H1 (cell line): Measurements from ENCODE around the gene CDK8. TPM values are rescaled to one million over a fixed set of nuclear protein-coding genes. Genes with fewer than 3 reads are reported as not detected.
A peak's percentile ranks its signal among the peaks of the same experiment; 100 is the strongest.

Experiments used
- CTCF ChIA-PET: fragments of 300-600 bp; sonication (Branson Sonifier 250); formaldehyde crosslinking; loops from one replicate; lab custom pipeline; 2021; ENCODE audit not compliant: partially characterized antibody; lab: Charles Lee
- POLR2A ChIA-PET: fragments of 300-600 bp; sonication (Branson Sonifier 250); formaldehyde crosslinking; loops from one replicate; lab custom pipeline; 2021; ENCODE audit warnings: inconsistent platforms; ENCODE audit not compliant: partially characterized antibody; lab: Charles Lee
- DNase-seq, 2 experiments: peaks; one replicate each; pipeline versions ENCODE4 v3.0.0 to v3.0.0-alpha.2; 2010 to 2022; ENCODE audit warnings: low spot score in 2 of 2, low read depth in 1 of 2, mixed read lengths in 1 of 2
- FAIRE-seq: peaks from 2 replicates; lab custom pipeline; 2011; peaks lifted over from hg19 to GRCh38; lab: Jason Lieb, UNC
- H2AFZ ChIP-seq: 2 replicates; pipeline ENCODE4 v1.8.1; 2012; ENCODE audit warnings: low read length, inconsistent platforms
- H2AK5ac ChIP-seq: 2 replicates; pipeline ENCODE4 v1.6.1; 2013; ENCODE audit warnings: low read depth, low read length
- H2BK120ac ChIP-seq: replicated peaks from 2 replicates; pipeline ENCODE3; 2013; ENCODE audit warnings: low read depth, low read length, inconsistent platforms
- H2BK12ac ChIP-seq: 2 replicates; pipeline ENCODE4 v1.6.1; 2013; ENCODE audit warnings: low read depth, low read length
- H2BK15ac ChIP-seq: 2 replicates; pipeline ENCODE4 v1.6.1; 2013; ENCODE audit warnings: low read length
- H2BK20ac ChIP-seq: 2 replicates; pipeline ENCODE4 v1.6.1; 2013; ENCODE audit warnings: low read length
- H2BK5ac ChIP-seq: 2 replicates; pipeline ENCODE4 v1.6.1; 2013; ENCODE audit warnings: low read depth, low read length
- H3K14ac ChIP-seq: 2 replicates; pipeline ENCODE4 v1.6.1; 2013; ENCODE audit warnings: inconsistent platforms; ENCODE audit not compliant: insufficient read length
- H3K18ac ChIP-seq: 2 replicates; pipeline ENCODE4 v1.6.1; 2013; ENCODE audit warnings: low read length; ENCODE audit errors: extremely low read depth
- H3K23ac ChIP-seq: 2 replicates; pipeline ENCODE4 v1.6.1; 2013; ENCODE audit warnings: inconsistent platforms; ENCODE audit not compliant: insufficient read length
- H3K23me2 ChIP-seq: 2 replicates; pipeline ENCODE4 v1.6.1; 2013; ENCODE audit warnings: low read depth, low read length
- H3K27ac ChIP-seq: 2 replicates; pipeline ENCODE4 v1.6.1; 2011; ENCODE audit warnings: low read depth, low read length, inconsistent platforms
- H3K27me3 ChIP-seq, 4 experiments: replicated peaks in 1 of 4; 1 replicate in 1 of 4; 2 replicates in 3 of 4; pipeline versions ENCODE4 v1.6.1 to v1.8.1; 2011 to 2013; ENCODE audit warnings: low read length in 3 of 4, mild to moderate bottlenecking in 3 of 4, inconsistent platforms in 2 of 4, mixed read lengths in 2 of 4, moderate library complexity in 1 of 4; ENCODE audit not compliant: control insufficient read depth in 3 of 4, insufficient read depth in 3 of 4; ENCODE audit errors: extremely low read depth in 1 of 4
- H3K36me3 ChIP-seq, 4 experiments: 2 replicates each; pipeline versions ENCODE4 v1.6.1 to v1.8.1; 2011 to 2013; ENCODE audit warnings: mild to moderate bottlenecking in 4 of 4, low read length in 3 of 4, moderate library complexity in 2 of 4, control low read depth in 1 of 4, inconsistent platforms in 1 of 4; ENCODE audit not compliant: insufficient read depth in 4 of 4, control insufficient read depth in 2 of 4
- H3K4ac ChIP-seq: replicated peaks from 2 replicates; pipeline ENCODE3; 2013; ENCODE audit warnings: low read length, low read depth, mixed read lengths, inconsistent platforms; ENCODE audit not compliant: insufficient read length
- H3K4me1 ChIP-seq, 4 experiments: replicated peaks in 1 of 4; 1 replicate in 1 of 4; 2 replicates in 3 of 4; pipeline versions ENCODE4 v1.6.1 to v1.8.1; 2011 to 2013; ENCODE audit warnings: low read length in 3 of 4, inconsistent platforms in 2 of 4, mixed read lengths in 1 of 4; ENCODE audit not compliant: insufficient read depth in 4 of 4, control insufficient read depth in 3 of 4
- H3K4me2 ChIP-seq, 2 experiments: 2 replicates each; pipeline versions ENCODE4 v1.6.1 to v1.8.1; 2011 to 2013; ENCODE audit warnings: low read depth in 2 of 2, low read length in 2 of 2, control low read depth in 1 of 2, inconsistent platforms in 1 of 2, mild to moderate bottlenecking in 1 of 2; ENCODE audit not compliant: insufficient read depth in 1 of 2
- H3K4me3 ChIP-seq, 4 experiments: fragments of 200-600, 300-600 bp in 1 of 4; sonication (generic), shearing (Covaris generic), sonication (Bioruptor Twin) in 1 of 4; 2 replicates each; pipeline versions ENCODE4 v1.5.1 to v1.8.1; 2011 to 2016; ENCODE audit warnings: low read length in 4 of 4, low read depth in 3 of 4, control low read depth in 2 of 4, inconsistent platforms in 2 of 4, mild to moderate bottlenecking in 2 of 4, mixed read lengths in 1 of 4, moderate library complexity in 1 of 4; ENCODE audit not compliant: insufficient read depth in 2 of 4; ENCODE audit errors: extremely low read depth in 1 of 4
- H3K56ac ChIP-seq: replicated peaks from 2 replicates; pipeline ENCODE3; 2013; ENCODE audit warnings: low read depth, mild to moderate bottlenecking, mixed read lengths, low read length, inconsistent platforms; ENCODE audit not compliant: insufficient read length
- H3K79me1 ChIP-seq: 2 replicates; pipeline ENCODE4 v1.6.1; 2013; ENCODE audit warnings: low read depth, low read length, control low read depth
- H3K79me2 ChIP-seq, 2 experiments: 2 replicates each; pipeline versions ENCODE4 v1.6.1 to v1.8.1; 2012 to 2013; ENCODE audit warnings: low read length in 2 of 2, mild to moderate bottlenecking in 2 of 2, inconsistent platforms in 1 of 2; ENCODE audit not compliant: insufficient read depth in 2 of 2, control insufficient read depth in 1 of 2
- H3K9ac ChIP-seq, 4 experiments: replicated peaks in 1 of 4; 1 replicate in 1 of 4; 2 replicates in 3 of 4; pipeline versions ENCODE4 v1.6.1 to v1.8.1; 2011 to 2013; ENCODE audit warnings: low read depth in 3 of 4, low read length in 3 of 4, control low read depth in 2 of 4, mild to moderate bottlenecking in 2 of 4, moderate library complexity in 2 of 4, inconsistent platforms in 1 of 4; ENCODE audit errors: extremely low read depth in 1 of 4
- H3K9me3 ChIP-seq, 2 experiments: 2 replicates each; pipeline versions ENCODE4 v1.6.1 to v1.8.1; 2012 to 2013; ENCODE audit warnings: mild to moderate bottlenecking in 2 of 2, moderate library complexity in 2 of 2, control low read depth in 1 of 2, inconsistent platforms in 1 of 2, low read depth in 1 of 2, low read length in 1 of 2, mixed read lengths in 1 of 2; ENCODE audit not compliant: insufficient read depth in 2 of 2
- H4K20me1 ChIP-seq, 2 experiments: replicated peaks in 1 of 2; 2 replicates each; pipeline versions ENCODE3 to v1.8.1; 2011 to 2013; ENCODE audit warnings: inconsistent platforms in 2 of 2, low read length in 2 of 2, mild to moderate bottlenecking in 1 of 2; ENCODE audit not compliant: insufficient read depth in 2 of 2, control insufficient read depth in 1 of 2
- H4K5ac ChIP-seq: 2 replicates; pipeline ENCODE4 v1.6.1; 2013; ENCODE audit warnings: low read length, low read depth, mixed read lengths, inconsistent platforms; ENCODE audit not compliant: insufficient read length
- H4K8ac ChIP-seq: 2 replicates; pipeline ENCODE4 v1.8.0; 2013; ENCODE audit warnings: mild to moderate bottlenecking, moderate library complexity, low read length, inconsistent platforms; ENCODE audit not compliant: insufficient read depth; ENCODE audit errors: extremely low read depth
- H4K91ac ChIP-seq: replicated peaks from 2 replicates; pipeline ENCODE3; 2013; ENCODE audit warnings: low read length, mixed read lengths, inconsistent platforms; ENCODE audit not compliant: insufficient read length
- JUN ChIP-seq: IDR thresholded peaks from 2 replicates; pipeline ENCODE4 v1.6.1; 2011; ENCODE audit warnings: low read depth, mild to moderate bottlenecking, improper control_type of control experiment, low read length
- KDM1A ChIP-seq: fragments of 200-600, 300-600 bp; sonication (generic); IDR thresholded peaks from 2 replicates; pipeline ENCODE4 v1.7.1; 2016; ENCODE audit warnings: mild to moderate bottlenecking, low read length, borderline replicate concordance
- SIN3A ChIP-seq, 2 experiments: IDR thresholded peaks in 1 of 2; conservative IDR thresholded peaks in 1 of 2; 2 replicates each; pipeline ENCODE4 v1.6.1; 2011 to 2012; ENCODE audit warnings: low read length in 2 of 2, improper control_type of control experiment in 1 of 2, low read depth in 1 of 2, mild to moderate bottlenecking in 1 of 2
- SP2 ChIP-seq: IDR thresholded peaks from 2 replicates; pipeline ENCODE4 v1.6.1; 2012; ENCODE audit warnings: mild to moderate bottlenecking, low read length, inconsistent platforms
- WGBS, 2 experiments: shearing (Covaris generic) in 1 of 2; methylation state at CpG; one replicate each; pipeline versions ENCODE4 v1.1.6 to v1.1.7; 2013 to 2015; ENCODE audit warnings: low lambda C conversion rate in 2 of 2, mixed read lengths in 2 of 2, inconsistent platforms in 1 of 2, low coverage in 1 of 2, missing lambda C conversion rate in 1 of 2; ENCODE audit not compliant: insufficient replicate concordance in 2 of 2, insufficient coverage in 1 of 2, insufficient read length in 1 of 2; ENCODE audit errors: extremely low coverage in 1 of 2, missing lambda C conversion rate in 1 of 2; 5-methylcytosine and 5-hydroxymethylcytosine counted together
- polyA plus RNA-seq, 7 experiments: library from polyadenylated mRNA; depleted of rRNA in 3 of 7; stranded (reverse) in 5 of 7; unstranded in 2 of 7; fragments of >200 nt in 5 of 7; fragments of 200-250 nt in 2 of 7; gene quantifications; 1 replicate in 5 of 7; 2 replicates in 1 of 7; 4 replicates in 1 of 7; pipeline versions ENCODE4 v1.2.1 to v1.2.3, GENCODE V29; 2011 to 2013; ENCODE audit warnings: missing spikeins in 2 of 7, mixed read lengths in 2 of 7
- total RNA-seq: library from RNA; stranded (reverse); fragmentation: NEBNext Ultra II Directional; extraction: Animal tissue kit (Norgen Biotek cat#: 25700); gene quantifications from 2 replicates; pipeline ENCODE4 v1.2.1, GENCODE V29; 2021
- TF ChIP-seq, protein P1 (sequence below): IDR thresholded peaks from 2 replicates; pipeline ENCODE4 v1.6.1; 2012; ENCODE audit warnings: low read length, inconsistent platforms
- TF ChIP-seq, protein P2 (sequence below): IDR thresholded peaks from 2 replicates; pipeline ENCODE4 v1.6.1; 2012; ENCODE audit warnings: inconsistent platforms

The CDK8 gene
- total and polyA plus RNA-seq, 2 of the 8 experiments (the other 6 are each of a cell fraction or from before 2014, with no cell fraction given): 22.1 to 25.6 TPM

DNA sequence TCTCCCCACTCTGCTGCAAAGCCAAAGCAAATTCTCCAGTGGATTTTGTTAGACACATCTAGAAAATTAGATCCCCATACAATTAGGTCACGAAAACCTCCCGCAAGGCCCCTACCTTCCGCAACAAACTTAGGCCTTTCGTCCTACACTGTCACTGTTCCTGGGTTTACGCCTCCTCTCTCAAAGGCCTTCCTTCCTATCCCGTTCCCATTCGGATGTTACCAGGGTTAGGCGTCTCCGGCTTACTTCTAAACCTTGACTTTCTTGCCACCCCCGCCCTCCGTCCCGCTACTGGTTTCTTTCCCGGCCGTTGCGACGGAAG lies 32.6 kb upstream of the CDK8 start:
- H3K4me3 ChIP-seq: peak overlapping the region; percentile 87 to 95 (median 92)
- H2BK12ac ChIP-seq: no peak overlapping the region
- H3K4ac ChIP-seq: no peak overlapping the region
- no peak overlapping the region for H3K18ac ChIP-seq
- H3K9me3 ChIP-seq: no peaks in the 10 kb centered on the region
- no peak overlapping the region for H2BK15ac ChIP-seq
- no peak overlapping the region for H4K5ac ChIP-seq
- H3K27ac ChIP-seq: peak overlapping the region; percentile 91
- no peak overlapping the region for H3K56ac ChIP-seq
- no peaks in the 10 kb centered on the region for H4K20me1 ChIP-seq
- peaks cover 0 to 26% (median 19%) of the 10 kb centered on the region in 4 experiments; a peak in 6 of 8 replicates for H3K36me3 ChIP-seq
- TF ChIP-seq SP2 (no peak), KDM1A (no peak), SIN3A (conservative IDR thresholded peaks at IDR 0.05 in 1 of 2, IDR thresholded peaks at IDR 0.05 in 1 of 2; ENCODE audit: low read depth in 1 of 2, low read length in 2 of 2) (0 out of 4 replicates have a peak, but pooled peaks of 1 of the 2 experiments have one; percentile 76), JUN (no peak)
- TF ChIP-seq, protein P1, sequence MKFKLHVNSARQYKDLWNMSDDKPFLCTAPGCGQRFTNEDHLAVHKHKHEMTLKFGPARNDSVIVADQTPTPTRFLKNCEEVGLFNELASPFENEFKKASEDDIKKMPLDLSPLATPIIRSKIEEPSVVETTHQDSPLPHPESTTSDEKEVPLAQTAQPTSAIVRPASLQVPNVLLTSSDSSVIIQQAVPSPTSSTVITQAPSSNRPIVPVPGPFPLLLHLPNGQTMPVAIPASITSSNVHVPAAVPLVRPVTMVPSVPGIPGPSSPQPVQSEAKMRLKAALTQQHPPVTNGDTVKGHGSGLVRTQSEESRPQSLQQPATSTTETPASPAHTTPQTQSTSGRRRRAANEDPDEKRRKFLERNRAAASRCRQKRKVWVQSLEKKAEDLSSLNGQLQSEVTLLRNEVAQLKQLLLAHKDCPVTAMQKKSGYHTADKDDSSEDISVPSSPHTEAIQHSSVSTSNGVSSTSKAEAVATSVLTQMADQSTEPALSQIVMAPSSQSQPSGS: no peak
- TF ChIP-seq, protein P2, sequence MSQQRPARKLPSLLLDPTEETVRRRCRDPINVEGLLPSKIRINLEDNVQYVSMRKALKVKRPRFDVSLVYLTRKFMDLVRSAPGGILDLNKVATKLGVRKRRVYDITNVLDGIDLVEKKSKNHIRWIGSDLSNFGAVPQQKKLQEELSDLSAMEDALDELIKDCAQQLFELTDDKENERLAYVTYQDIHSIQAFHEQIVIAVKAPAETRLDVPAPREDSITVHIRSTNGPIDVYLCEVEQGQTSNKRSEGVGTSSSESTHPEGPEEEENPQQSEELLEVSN: no peak
- peak overlapping the region in 3 of 4 experiments; percentile 48 to 91 (median 60); a peak in 6 of 7 replicates for H3K9ac ChIP-seq
- H2BK120ac ChIP-seq: no peak overlapping the region
- no peak overlapping the region for H4K91ac ChIP-seq
- H3K4me2 ChIP-seq: peak overlapping the region; percentile 82 to 92
- ChIA-PET POLR2A (interaction anchor here (0.8 to 2.9 kb wide), 3 partner anchors 15 to 36 kb away, joined by 3 to 7 read pairs (median 3); no protein-coding TSS in a partner anchor), CTCF (interaction anchor here (1.4 to 1.6 kb wide), 2 partner anchors 59 to 155 kb away, joined by 4 read pairs; no protein-coding TSS in a partner anchor)
- no peak overlapping the region for H2BK20ac ChIP-seq
- FAIRE-seq (peak; percentile 55), DNase-seq (no peak)
- H3K27me3 ChIP-seq: no peaks in the 10 kb centered on the region
- H3K79me2 ChIP-seq: peaks cover 0 to 7% of the 10 kb centered on the region in 2 experiments; a peak in 2 of 4 replicates
- H3K14ac ChIP-seq: no peak overlapping the region
- no peak overlapping the region for H2AK5ac ChIP-seq
- H3K4me1 ChIP-seq: peaks cover 0 to 2% (median 0%) of the 10 kb centered on the region in 4 experiments; a peak in 2 of 7 replicates
- H2AFZ ChIP-seq: peak overlapping the region; percentile 71
- no peak overlapping the region for H4K8ac ChIP-seq
- WGBS, 2 experiments: 0% methylated on average over 16 of the region's 16 CpGs; no CpG with 5 or more reads in 1 of the 2 experiments
- peaks cover 6% of the 10 kb centered on the region; the same call in 1 of the 2 replicates for H3K23me2 ChIP-seq
- no peak overlapping the region; the same call in 1 of the 2 replicates for H2BK5ac ChIP-seq
- H3K23ac ChIP-seq: no peak overlapping the region
- no peaks in the 10 kb centered on the region for H3K79me1 ChIP-seq
